ENCODE measurements around the gene OR10V1.
A peak's percentile ranks its signal among the peaks of the same experiment; 100 is the strongest.

Gene OR10V1

GRCh38 chr11:59713745-59714144 is at the start of gene OR10V1:
OR10V1 (minus strand) TSS chr11:59713845; CDS start chr11:59713845, 0 bp downstream.
- no peak for DNase-seq

- no peak for DNase-seq
These were observed 48.3 kb upstream of the OR10V1 start for GRCh38 chr11:59761993-59762392.

- no peak for DNase-seq
These were observed 47.1 kb upstream of the OR10V1 start for GRCh38 chr11:59760771-59761170.

DNA sequence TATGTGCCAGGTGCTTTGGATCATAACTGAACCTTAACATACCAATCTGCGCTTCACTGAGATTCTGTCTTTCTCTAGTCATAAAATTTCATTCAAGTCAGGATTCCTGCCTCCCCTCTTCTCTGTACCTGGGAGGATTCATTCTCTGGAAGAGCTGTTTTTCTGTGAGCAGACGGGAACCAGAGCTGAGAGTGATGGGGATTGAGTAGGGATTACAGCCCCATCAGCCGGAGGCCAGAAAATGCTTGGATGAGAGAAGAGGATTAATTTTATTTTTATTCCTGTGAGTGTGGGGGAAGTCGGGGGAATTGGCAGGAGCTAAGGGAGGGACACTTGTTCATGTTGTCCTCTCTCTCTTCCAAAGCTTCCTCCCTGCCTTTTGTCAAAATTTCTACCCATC is 46.3 kb upstream of the OR10V1 start:
- no peak for DNase-seq

- no peak for DNase-seq
These were observed 44.9 kb upstream of the OR10V1 start for GRCh38 chr11:59758401-59759037.

GRCh38 chr11:59756845-59757244 is 43.2 kb upstream of the OR10V1 start:
- DNase-seq, result no peak

GRCh38 chr11:59756558-59756840 is 42.9 kb upstream of the OR10V1 start:
- no peak for DNase-seq

- peak; percentile 24 for DNase-seq
These were observed 42.3 kb upstream of the OR10V1 start for GRCh38 chr11:59755701-59756557.

GRCh38 chr11:59754859-59755700 is 41.4 kb upstream of the OR10V1 start, which contains the start of gene STX3:
STX3 (plus strand) TSS chr11:59755376; CDS start chr11:59755606, 230 bp downstream.
- peak; percentile 36 for DNase-seq

DNA sequence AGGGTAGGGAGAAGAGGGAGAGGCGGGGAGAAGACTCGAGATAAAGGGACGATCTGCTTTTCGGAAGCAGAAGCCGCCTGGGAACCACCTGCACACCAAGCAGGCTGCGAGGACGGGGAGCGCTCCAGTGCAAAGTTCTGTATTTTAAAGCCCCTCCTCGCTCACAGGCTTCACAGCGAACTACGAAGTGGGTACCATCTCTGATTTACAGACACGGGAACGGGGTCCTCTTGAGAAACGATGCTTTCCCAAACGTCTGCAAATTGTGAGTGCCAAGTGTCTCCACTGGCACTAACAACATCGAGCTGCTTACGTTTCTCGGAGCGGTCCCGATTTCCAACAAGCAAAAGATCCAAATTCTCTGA is 40.8 kb upstream of the OR10V1 start:
- no peak for DNase-seq

GRCh38 chr11:59753650-59754493 is 40.2 kb upstream of the OR10V1 start:
- DNase-seq, result peak; percentile 55

- no peak for DNase-seq
These were observed 32.5 kb upstream of the OR10V1 start for GRCh38 chr11:59746111-59746510.

DNA sequence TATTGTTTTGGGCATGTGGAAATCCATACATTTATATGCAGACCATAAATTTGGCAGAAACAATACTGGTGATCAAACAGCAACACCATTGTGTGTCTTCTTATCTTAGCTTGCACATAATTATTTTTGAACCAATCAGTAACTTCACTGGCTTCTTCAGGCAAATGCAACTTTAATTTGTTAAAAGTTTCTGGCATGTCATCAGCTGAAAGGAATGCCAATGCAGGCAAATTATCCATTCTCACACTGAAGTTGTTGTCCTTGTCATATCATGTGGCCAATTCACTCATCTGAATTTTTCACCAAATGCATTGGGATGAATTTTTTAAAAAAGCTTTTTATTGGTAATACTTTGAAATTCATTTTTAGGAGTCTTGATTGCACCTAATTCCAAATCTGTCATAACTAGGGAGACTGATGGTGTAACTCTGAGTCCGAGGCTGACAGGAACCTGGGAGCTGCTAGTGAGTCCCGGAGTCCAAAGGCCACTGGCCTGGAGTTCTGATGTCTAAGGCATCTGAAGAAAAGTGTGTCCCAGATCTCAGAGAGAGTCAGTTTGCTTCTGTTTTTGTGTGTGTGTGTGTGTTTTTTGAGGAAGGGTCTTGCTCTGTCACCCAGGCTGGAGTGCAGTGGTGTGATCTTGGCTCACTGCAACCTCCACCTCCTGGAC is 17.4 kb upstream of the OR10V1 start:
- DNase-seq, result no peak

GRCh38 chr11:59729834-59730233 is 16.2 kb upstream of the OR10V1 start:
- no peak for DNase-seq

GRCh38 chr11:59728913-59729312 is 15.3 kb upstream of the OR10V1 start:
- DNase-seq, result no peak

GRCh38 chr11:59728154-59728553 is 14.5 kb upstream of the OR10V1 start:
- DNase-seq, result no peak

- DNase-seq, result no peak
These were observed 13.8 kb upstream of the OR10V1 start for GRCh38 chr11:59727426-59727825.

GRCh38 chr11:59724066-59724465 is 10.4 kb upstream of the OR10V1 start:
- DNase-seq, result no peak

DNA sequence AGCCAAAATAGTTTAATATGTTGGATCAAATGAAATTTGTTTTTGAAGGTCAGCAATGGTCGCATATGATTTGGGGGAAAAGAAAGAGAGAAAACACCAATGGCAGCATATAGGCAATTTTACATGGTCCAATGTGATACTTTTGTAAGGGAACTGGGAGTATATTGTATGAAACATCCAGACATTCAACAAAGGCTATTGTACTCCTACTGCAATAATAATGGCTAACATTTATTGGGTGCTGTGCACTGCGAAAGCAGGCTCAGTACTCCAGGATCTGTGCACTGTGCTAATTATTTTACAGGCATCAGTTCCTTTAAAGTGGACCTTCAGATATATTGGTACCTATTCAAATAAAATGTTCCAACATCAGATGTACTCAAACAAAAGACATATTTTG is 5.9 kb upstream of the OR10V1 start:
- DNase-seq, result no peak

DNA sequence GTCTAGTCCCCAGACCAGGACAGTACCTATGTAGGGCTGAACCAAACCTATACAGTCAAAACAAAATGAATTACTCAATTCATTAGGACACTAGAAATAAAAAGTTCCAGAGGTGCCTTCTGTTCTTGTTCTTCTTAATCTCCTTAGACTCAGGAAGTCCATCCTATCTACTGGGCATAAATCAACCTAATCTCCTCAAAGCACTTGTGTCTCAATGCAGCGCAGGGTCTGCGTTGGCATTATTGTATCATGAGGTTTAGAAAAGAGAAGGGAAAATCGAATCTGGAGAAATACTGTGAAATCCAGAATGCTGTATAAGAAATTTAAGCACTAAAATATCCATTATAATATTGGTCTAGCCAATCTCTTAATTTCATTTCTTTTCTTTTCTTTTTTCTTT is 2.4 kb upstream of the OR10V1 start:
- DNase-seq, result no peak

GRCh38 chr11:59710136-59710847 is 3.4 kb downstream of the OR10V1 start:
- DNase-seq, result no peak
